Measurements from ENCODE around the gene ABCD1.

The ABCD1 gene

GRCh38 chrX:153763989-153764755 lies 39.5 kb downstream of the ABCD1 start, which contains the start of gene PLXNB3:
TSS of gene PLXNB3 (plus strand) at chrX:153764249. CDS start at chrX:153765536, 1,287 bp downstream.
- Histone ChIP-seq H3K4me3 (ENCODE audit: low read depth, low read length) (no peak within 1 kb of the TSS), H3K36me3 (ENCODE audit: control insufficient read depth in 2 of 2, insufficient read depth in 1 of 2, low read length in 2 of 2) (no peaks in the 10 kb centered on the region), H3K4me1 (ENCODE audit: control insufficient read depth, insufficient read depth, low read length) (0 out of 2 replicates have a peak, but pooled peaks cover 3% of the 10 kb centered on the region), H3K27ac (ENCODE audit: extremely low read depth, low read depth, low read length) (no peak within 1 kb of the TSS), H3K9me3 (ENCODE audit: control insufficient read depth, insufficient read depth, low read depth, low read length) (no peaks in the 10 kb centered on the region)
- ChIA-PET POLR2A (interaction anchor here (1.1 kb wide), 1 partner anchor 181 kb away, joined by 3 read pairs; the partner anchor contains the start of gene RENBP), CTCF (interaction anchor here (0.6 to 6.5 kb wide), 14 partner anchors 9 to 269 kb away, joined by 3 to 63 read pairs (median 4); partner anchors contain the start of genes IDH3G and SSR4)
- peak; percentile 87 for TF ChIP-seq CTCF (tag by site-specific recombination; IDR thresholded peaks at IDR 0.05)
- TF ChIP-seq, protein P1, sequence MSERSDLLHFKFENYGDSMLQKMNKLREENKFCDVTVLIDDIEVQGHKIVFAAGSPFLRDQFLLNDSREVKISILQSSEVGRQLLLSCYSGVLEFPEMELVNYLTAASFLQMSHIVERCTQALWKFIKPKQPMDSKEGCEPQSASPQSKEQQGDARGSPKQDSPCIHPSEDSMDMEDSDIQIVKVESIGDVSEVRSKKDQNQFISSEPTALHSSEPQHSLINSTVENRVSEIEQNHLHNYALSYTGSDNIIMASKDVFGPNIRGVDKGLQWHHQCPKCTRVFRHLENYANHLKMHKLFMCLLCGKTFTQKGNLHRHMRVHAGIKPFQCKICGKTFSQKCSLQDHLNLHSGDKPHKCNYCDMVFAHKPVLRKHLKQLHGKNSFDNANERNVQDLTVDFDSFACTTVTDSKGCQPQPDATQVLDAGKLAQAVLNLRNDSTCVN (tag by site-specific recombination; optimal IDR thresholded peaks at IDR 0.05), result peak; percentile 15
- TF ChIP-seq SP7 (tag by site-specific recombination; IDR thresholded peaks at IDR 0.05), result 0 out of 2 replicates have a peak, but pooled peaks have one; percentile 16
- no peak for TF ChIP-seq ZFP69B (tag by site-specific recombination; IDR thresholded peaks at IDR 0.05)
- 0 out of 2 replicates have a peak, but pooled peaks have one; percentile 80 for TF ChIP-seq PBX3 (CRISPR knock-in tag; IDR thresholded peaks at IDR 0.05)
- TF ChIP-seq ZNF202 (tag by site-specific recombination; IDR thresholded peaks at IDR 0.05; ENCODE audit: borderline replicate concordance), result no peak
- TF ChIP-seq ZNF654 (tag by site-specific recombination; IDR thresholded peaks at IDR 0.05; ENCODE audit: low read depth), result peak; percentile 96
- TF ChIP-seq ZFP3 (tag by site-specific recombination; IDR thresholded peaks at IDR 0.05; ENCODE audit: low read depth), result no peak
- TF ChIP-seq ZNF658 (tag by site-specific recombination; IDR thresholded peaks at IDR 0.05), result no peak
- no peak for TF ChIP-seq ZNF155 (tag by site-specific recombination; IDR thresholded peaks at IDR 0.05)
- TF ChIP-seq ZNF10 (tag by site-specific recombination; IDR thresholded peaks at IDR 0.05), result no peak; the same call in 1 of the 2 replicates
- no peak; the same call in 1 of the 2 replicates for TF ChIP-seq BCL11A (tag by site-specific recombination; IDR thresholded peaks at IDR 0.05; ENCODE audit: low read depth)
- TF ChIP-seq, protein P2, sequence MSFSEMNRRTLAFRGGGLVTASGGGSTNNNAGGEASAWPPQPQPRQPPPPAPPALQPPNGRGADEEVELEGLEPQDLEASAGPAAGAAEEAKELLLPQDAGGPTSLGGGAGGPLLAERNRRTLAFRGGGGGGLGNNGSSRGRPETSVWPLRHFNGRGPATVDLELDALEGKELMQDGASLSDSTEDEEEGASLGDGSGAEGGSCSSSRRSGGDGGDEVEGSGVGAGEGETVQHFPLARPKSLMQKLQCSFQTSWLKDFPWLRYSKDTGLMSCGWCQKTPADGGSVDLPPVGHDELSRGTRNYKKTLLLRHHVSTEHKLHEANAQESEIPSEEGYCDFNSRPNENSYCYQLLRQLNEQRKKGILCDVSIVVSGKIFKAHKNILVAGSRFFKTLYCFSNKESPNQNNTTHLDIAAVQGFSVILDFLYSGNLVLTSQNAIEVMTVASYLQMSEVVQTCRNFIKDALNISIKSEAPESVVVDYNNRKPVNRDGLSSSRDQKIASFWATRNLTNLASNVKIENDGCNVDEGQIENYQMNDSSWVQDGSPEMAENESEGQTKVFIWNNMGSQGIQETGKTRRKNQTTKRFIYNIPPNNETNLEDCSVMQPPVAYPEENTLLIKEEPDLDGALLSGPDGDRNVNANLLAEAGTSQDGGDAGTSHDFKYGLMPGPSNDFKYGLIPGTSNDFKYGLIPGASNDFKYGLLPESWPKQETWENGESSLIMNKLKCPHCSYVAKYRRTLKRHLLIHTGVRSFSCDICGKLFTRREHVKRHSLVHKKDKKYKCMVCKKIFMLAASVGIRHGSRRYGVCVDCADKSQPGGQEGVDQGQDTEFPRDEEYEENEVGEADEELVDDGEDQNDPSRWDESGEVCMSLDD (tag by site-specific recombination; IDR thresholded peaks at IDR 0.05), result 0 out of 2 replicates have a peak, but pooled peaks have one; percentile 11
- no peak for TF ChIP-seq ZNF704 (tag by site-specific recombination; IDR thresholded peaks at IDR 0.05)
- no peak for TF ChIP-seq RBAK (tag by site-specific recombination; IDR thresholded peaks at IDR 0.05)
- TF ChIP-seq, protein P3, sequence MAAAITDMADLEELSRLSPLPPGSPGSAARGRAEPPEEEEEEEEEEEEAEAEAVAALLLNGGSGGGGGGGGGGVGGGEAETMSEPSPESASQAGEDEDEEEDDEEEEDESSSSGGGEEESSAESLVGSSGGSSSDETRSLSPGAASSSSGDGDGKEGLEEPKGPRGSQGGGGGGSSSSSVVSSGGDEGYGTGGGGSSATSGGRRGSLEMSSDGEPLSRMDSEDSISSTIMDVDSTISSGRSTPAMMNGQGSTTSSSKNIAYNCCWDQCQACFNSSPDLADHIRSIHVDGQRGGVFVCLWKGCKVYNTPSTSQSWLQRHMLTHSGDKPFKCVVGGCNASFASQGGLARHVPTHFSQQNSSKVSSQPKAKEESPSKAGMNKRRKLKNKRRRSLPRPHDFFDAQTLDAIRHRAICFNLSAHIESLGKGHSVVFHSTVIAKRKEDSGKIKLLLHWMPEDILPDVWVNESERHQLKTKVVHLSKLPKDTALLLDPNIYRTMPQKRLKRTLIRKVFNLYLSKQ (tag by site-specific recombination; IDR thresholded peaks at IDR 0.05; ENCODE audit: borderline replicate concordance), result no peak
- no peak for TF ChIP-seq ZNF112 (tag by site-specific recombination; IDR thresholded peaks at IDR 0.05)
- TF ChIP-seq TSHZ1 (tag by site-specific recombination; IDR thresholded peaks at IDR 0.05; ENCODE audit: borderline replicate concordance), result no peak
- TF ChIP-seq, protein P4, sequence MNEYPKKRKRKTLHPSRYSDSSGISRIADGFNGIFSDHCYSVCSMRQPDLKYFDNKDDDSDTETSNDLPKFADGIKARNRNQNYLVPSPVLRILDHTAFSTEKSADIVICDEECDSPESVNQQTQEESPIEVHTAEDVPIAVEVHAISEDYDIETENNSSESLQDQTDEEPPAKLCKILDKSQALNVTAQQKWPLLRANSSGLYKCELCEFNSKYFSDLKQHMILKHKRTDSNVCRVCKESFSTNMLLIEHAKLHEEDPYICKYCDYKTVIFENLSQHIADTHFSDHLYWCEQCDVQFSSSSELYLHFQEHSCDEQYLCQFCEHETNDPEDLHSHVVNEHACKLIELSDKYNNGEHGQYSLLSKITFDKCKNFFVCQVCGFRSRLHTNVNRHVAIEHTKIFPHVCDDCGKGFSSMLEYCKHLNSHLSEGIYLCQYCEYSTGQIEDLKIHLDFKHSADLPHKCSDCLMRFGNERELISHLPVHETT (tag by site-specific recombination; IDR thresholded peaks at IDR 0.05), result 0 out of 2 replicates have a peak, but pooled peaks have one; percentile 39
- no peak for TF ChIP-seq ZNF221 (tag by site-specific recombination; IDR thresholded peaks at IDR 0.05; ENCODE audit: borderline replicate concordance)
- TF ChIP-seq ZNF324 (tag by site-specific recombination; IDR thresholded peaks at IDR 0.05), result 0 out of 2 replicates have a peak, but pooled peaks have one; percentile 26

Measured in HEK293 (cell line).